Activated T-helper 1 cell treated with Interleukin-2 at 50 U/mL for 16 hours (primary cell): ENCODE measurements around the gene BMP10.

Experiments used
- DNase-seq: peaks from one replicate; pipeline ENCODE4 v3.0.0-alpha.2; 2020; ENCODE audit warnings: low read depth

Gene BMP10

DNA sequence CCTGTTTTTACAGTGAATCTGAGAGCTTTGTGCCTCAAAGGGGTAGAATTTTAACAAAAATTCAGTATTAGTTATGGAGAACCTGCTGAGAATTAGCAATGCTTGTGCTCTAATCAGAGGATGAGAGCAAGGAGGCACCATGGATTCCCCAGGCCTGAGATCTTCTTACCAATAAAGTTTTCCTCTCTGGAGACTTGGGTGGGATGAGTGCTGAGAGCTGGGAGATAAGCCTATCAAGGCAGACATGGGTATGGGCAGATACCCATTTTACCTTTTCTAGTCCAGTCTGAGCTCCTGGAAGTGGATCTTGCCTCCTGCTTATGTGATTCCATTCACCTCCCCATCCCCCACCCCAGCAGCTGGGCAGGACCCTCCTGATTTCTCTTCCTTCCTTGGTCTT lies 53.9 kb downstream of the BMP10 start:
- no peak for DNase-seq
